ENCODE results near the gene CCL2.

CCL2 gene

DNA sequence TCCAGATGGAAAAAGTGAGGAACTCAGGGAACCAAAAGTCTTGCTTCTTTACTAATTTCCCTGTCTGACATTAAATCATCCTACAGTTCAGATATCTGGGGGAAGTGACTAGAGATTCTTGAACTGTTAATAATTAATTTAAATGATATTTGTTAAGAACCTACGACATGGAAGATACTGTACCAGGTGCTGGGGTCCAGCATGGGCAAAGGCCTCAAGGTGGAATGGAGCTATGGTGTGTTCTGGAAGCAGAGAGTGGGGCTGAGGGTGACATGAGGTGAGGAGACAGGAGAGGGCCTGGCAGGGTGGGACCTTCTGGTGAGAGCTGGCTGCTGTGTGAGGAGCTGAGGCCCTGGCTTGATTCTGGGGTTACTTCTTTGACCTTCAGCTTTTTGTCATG lies 6.0 kb upstream of the CCL2 start:
- H3K4me1 Mint-ChIP-seq (ENCODE audit: low read depth), result no peaks in the 10 kb centered on the region
- no peak overlapping the region for H3K27ac Mint-ChIP-seq
- peaks cover 27% of the 10 kb centered on the region for H3K27me3 Mint-ChIP-seq
- H3K36me3 Mint-ChIP-seq (ENCODE audit: low read depth), result no peaks in the 10 kb centered on the region
- no peaks in the 10 kb centered on the region for H3K9me3 Mint-ChIP-seq
- H3K4me3 Mint-ChIP-seq, result no peak overlapping the region
- no peak for DNase-seq

DNA sequence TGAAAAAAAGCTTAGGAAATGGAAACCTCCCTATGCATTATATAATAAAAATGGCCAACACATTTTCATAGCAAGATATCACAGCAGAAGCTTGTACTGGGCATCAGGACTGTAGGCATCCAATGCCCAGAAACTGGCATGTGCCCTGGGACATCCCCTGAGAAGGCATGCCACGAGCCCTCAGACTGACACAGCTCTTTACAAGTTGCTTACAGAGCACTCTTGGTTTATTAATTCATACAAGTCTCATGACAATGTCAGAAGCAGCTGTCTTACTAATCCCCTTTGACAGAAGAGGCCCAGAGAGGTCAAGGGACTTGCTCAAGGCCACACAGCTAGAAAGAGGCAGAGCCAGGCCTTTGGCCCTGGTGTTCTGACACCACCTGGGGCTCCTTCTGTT lies 5.6 kb upstream of the CCL2 start:
- no peak for DNase-seq

DNA sequence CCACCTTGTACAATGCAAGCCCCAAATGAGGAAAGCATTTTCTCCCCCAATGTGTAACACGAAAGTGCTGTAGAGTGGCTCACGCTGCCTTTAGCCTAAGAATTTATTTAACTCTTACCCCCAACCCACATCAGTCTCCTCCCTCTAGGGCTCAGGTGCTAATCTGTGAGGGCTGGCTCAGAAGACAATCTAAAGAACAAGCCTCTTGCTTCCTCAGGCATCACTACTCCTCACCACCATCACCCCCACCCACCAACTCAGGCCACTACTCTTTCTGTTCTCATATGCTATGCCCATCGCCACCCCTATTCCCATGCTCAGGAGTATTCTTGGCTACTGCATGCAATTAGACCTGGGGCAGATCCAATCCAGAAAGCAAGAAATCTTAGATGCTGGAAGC lies 3.9 kb upstream of the CCL2 start:
- Mint-ChIP-seq H3K4me3 (no peak overlapping the region), H3K27ac (no peak overlapping the region), H3K4me1 (ENCODE audit: low read depth) (peaks cover 4% of the 10 kb centered on the region), H3K36me3 (ENCODE audit: low read depth) (no peaks in the 10 kb centered on the region), H3K9me3 (no peaks in the 10 kb centered on the region), H3K27me3 (peaks cover 44% of the 10 kb centered on the region)
- no peak for DNase-seq

More for the DNA sequence above, 5.6 kb upstream of the CCL2 start:
- Mint-ChIP-seq H3K27ac (no peak overlapping the region), H3K4me1 (ENCODE audit: low read depth) (no peaks in the 10 kb centered on the region), H3K36me3 (ENCODE audit: low read depth) (no peaks in the 10 kb centered on the region), H3K4me3 (no peak overlapping the region), H3K27me3 (peaks cover 30% of the 10 kb centered on the region), H3K9me3 (no peaks in the 10 kb centered on the region)

DNA sequence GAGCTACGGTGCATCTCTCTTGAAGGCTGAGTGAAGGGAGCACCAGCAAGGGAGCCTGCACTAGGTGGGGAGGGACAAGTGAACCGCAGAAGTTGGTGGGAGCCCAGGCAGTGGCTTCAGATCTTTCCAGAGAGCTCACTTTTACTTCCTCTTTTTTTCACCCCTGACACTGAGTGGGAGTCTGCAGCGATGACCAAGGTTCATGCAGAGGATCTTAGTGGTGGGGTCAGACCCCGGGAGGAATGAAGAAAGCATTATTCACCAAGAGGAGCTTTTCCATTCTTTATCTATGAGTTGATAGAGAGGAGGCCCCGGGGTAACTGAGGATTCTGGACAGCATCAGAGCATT lies 3.0 kb upstream of the CCL2 start:
- no peak overlapping the region for H3K27ac Mint-ChIP-seq
- peaks cover 52% of the 10 kb centered on the region for H3K27me3 Mint-ChIP-seq
- no peak for DNase-seq
- no peak overlapping the region for H3K4me3 Mint-ChIP-seq
- peaks cover 4% of the 10 kb centered on the region for H3K4me1 Mint-ChIP-seq (ENCODE audit: low read depth)
- no peaks in the 10 kb centered on the region for H3K9me3 Mint-ChIP-seq
- H3K36me3 Mint-ChIP-seq (ENCODE audit: low read depth), result no peaks in the 10 kb centered on the region

DNA sequence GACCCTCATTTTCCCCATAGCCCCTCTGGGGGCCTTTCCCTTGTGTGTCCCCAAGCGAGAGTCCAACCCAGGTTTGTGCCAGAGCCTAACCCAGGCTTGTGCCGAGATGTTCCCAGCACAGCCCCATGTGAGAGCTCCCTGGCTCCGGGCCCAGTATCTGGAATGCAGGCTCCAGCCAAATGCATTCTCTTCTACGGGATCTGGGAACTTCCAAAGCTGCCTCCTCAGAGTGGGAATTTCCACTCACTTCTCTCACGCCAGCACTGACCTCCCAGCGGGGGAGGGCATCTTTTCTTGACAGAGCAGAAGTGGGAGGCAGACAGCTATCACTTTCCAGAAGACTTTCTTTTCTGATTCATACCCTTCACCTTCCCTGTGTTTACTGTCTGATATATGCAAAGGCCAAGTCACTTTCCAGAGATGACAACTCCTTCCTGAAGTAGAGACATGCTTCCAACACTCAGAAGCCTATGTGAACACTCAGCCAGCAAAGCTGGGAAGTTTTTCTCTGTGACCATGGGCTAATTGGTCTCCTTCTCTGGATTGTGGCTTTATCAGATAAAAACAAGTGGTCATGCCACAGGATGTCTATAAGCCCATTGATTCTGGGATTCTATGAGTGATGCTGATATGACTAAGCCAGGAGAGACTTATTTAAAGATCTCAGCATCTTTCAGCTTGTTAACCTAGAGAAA lies 2.5 kb upstream of the CCL2 start:
- H3K9me3 Mint-ChIP-seq, result no peaks in the 10 kb centered on the region
- peaks cover 4% of the 10 kb centered on the region for H3K4me1 Mint-ChIP-seq (ENCODE audit: low read depth)
- H3K4me3 Mint-ChIP-seq, result no peak overlapping the region
- DNase-seq, result no peak
- H3K36me3 Mint-ChIP-seq (ENCODE audit: low read depth), result no peaks in the 10 kb centered on the region
- no peak overlapping the region for H3K27ac Mint-ChIP-seq
- peaks cover 58% of the 10 kb centered on the region for H3K27me3 Mint-ChIP-seq

DNA sequence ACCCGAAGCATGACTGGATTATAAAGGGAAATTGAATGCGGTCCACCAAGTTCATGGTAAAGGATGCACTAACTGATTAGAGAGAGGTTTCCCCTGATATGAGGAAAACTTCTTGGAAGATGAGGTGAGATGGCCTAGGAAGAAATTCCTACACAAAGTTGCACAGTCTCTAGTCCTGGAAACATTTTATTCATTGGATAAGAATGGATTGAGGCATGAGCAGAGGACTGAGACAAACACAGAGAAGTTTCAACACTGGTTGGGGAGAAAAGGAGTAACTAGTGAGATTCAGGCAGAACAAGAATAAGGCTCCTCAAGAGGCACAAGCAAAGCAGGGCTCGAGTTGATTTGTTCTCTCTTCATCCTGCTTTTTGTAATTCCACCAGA lies 2.0 kb upstream of the CCL2 start:
- no peak for DNase-seq
- H3K27ac Mint-ChIP-seq, result no peak overlapping the region
- no peaks in the 10 kb centered on the region for H3K9me3 Mint-ChIP-seq
- H3K4me3 Mint-ChIP-seq, result no peak overlapping the region
- H3K4me1 Mint-ChIP-seq (ENCODE audit: low read depth), result peaks cover 4% of the 10 kb centered on the region
- H3K27me3 Mint-ChIP-seq, result peaks cover 63% of the 10 kb centered on the region
- no peaks in the 10 kb centered on the region for H3K36me3 Mint-ChIP-seq (ENCODE audit: low read depth)

DNA sequence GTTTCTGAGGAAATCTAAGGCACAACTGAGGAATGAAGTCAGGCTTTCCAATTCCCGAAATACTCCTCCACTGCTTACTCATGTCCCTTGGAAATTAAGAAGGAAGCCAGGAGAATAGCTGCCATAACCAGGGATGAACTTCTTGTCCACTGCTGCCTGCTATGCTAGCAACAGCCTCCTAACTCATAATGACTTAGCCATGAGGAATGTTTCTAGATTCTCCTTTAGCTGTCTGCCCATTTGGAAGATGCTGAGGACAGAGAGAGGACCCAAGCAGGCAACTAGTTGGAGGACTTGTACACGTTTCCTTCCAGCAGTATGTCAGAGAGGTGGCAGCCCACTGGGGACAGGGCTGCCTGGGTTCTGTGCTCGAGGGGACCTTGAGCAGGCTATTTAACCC lies 939 bp upstream of the CCL2 start:
- peaks cover 4% of the 10 kb centered on the region for H3K4me1 Mint-ChIP-seq (ENCODE audit: low read depth)
- no peaks in the 10 kb centered on the region for H3K9me3 Mint-ChIP-seq
- no peaks in the 10 kb centered on the region for H3K36me3 Mint-ChIP-seq (ENCODE audit: low read depth)
- peaks cover 73% of the 10 kb centered on the region for H3K27me3 Mint-ChIP-seq
- no peak for DNase-seq
- no peak overlapping the region for H3K4me3 Mint-ChIP-seq
- H3K27ac Mint-ChIP-seq, result no peak overlapping the region

DNA sequence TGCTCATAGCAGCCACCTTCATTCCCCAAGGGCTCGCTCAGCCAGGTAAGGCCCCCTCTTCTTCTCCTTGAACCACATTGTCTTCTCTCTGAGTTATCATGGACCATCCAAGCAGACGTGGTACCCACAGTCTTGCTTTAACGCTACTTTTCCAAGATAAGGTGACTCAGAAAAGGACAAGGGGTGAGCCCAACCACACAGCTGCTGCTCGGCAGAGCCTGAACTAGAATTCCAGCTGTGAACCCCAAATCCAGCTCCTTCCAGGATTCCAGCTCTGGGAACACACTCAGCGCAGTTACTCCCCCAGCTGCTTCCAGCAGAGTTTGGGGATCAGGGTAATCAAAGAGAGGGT lies 272 bp downstream of the CCL2 start:
- DNase-seq, result no peak
- no peaks in the 10 kb centered on the region for H3K9me3 Mint-ChIP-seq
- no peaks in the 10 kb centered on the region for H3K36me3 Mint-ChIP-seq (ENCODE audit: low read depth)
- H3K4me3 Mint-ChIP-seq, result no peak overlapping the region
- H3K27ac Mint-ChIP-seq, result no peak overlapping the region
- H3K27me3 Mint-ChIP-seq, result peaks cover 79% of the 10 kb centered on the region
- peaks cover 6% of the 10 kb centered on the region for H3K4me1 Mint-ChIP-seq (ENCODE audit: low read depth)

DNA sequence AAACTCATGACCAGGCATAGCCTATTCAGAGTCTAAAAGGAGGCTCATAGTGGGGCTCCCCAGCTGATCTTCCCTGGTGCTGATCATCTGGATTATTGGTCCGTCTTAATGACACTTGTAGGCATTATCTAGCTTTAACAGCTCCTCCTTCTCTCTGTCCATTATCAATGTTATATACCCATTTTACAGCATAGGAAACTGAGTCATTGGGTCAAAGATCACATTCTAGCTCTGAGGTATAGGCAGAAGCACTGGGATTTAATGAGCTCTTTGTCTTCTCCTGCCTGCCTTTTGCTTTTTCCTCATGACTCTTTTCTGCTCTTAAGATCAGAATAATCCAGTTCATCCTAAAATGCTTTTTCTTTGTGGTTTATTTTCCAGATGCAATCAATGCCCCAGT lies 756 bp downstream of the CCL2 start:
- Mint-ChIP-seq H3K4me3 (no peak overlapping the region), H3K4me1 (ENCODE audit: low read depth) (peaks cover 6% of the 10 kb centered on the region), H3K27ac (no peak overlapping the region), H3K9me3 (no peaks in the 10 kb centered on the region), H3K27me3 (peaks cover 81% of the 10 kb centered on the region), H3K36me3 (ENCODE audit: low read depth) (no peaks in the 10 kb centered on the region)
- no peak for DNase-seq

DNA sequence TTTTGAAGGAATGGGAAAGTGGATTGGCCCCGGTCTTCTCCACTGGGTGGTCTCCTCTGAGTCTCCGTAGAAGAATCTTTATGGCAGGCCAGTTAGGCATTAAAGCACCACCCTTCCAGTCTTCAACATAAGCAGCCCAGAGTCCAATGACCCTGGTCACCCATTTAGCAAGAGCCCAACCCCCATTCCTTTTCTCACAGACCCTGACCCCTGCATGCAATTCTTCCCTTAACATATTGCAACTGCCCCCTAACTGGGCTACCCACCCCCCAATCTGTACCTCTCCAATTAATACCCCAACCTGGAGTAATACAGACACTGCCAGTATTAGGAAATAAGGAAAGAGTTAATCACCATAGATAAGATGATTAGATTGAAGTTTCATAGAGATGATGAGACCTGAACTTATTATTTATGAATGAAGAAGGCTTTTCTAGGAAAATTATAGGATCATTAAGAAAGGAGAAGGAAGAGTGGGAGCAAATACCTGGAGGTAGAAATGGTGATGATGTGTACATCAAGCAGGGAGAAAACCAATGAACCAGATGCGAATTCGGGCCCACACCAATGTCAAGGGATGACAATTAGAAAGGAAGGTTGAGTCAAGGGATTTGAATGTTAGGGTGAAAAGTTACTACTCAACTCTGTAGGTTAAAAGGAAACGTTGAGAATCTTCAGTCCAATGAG lies 2.4 kb downstream of the CCL2 start:
- H3K36me3 Mint-ChIP-seq (ENCODE audit: low read depth), result no peaks in the 10 kb centered on the region

DNA sequence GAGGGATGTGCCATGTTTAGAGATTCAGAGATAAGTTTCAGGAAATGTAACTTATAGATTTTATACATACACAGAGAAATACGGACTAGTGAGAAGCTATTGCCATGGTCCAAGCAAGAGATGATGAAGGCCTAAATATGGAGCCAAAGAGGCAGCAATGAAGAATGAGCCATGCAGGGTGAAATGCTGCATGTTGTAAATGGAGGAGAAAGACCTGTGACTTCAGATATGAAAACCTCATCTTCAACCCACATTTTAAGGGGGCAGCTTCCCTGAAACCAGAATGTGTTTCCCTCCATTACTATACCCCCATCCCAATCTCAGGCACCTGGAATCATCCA lies 2.9 kb downstream of the CCL2 start:
- no peaks in the 10 kb centered on the region for H3K36me3 Mint-ChIP-seq (ENCODE audit: low read depth)
- no peaks in the 10 kb centered on the region for H3K9me3 Mint-ChIP-seq
- H3K4me1 Mint-ChIP-seq (ENCODE audit: low read depth), result peaks cover 9% of the 10 kb centered on the region
- H3K27ac Mint-ChIP-seq, result no peak overlapping the region
- H3K4me3 Mint-ChIP-seq, result no peak overlapping the region
- peaks cover 75% of the 10 kb centered on the region for H3K27me3 Mint-ChIP-seq
- DNase-seq, result no peak

More for the DNA sequence above, 2.4 kb downstream of the CCL2 start:
- H3K9me3 Mint-ChIP-seq, result no peaks in the 10 kb centered on the region
- H3K4me3 Mint-ChIP-seq, result no peak overlapping the region
- peaks cover 9% of the 10 kb centered on the region for H3K4me1 Mint-ChIP-seq (ENCODE audit: low read depth)
- DNase-seq, result no peak
- H3K27ac Mint-ChIP-seq, result no peak overlapping the region
- peaks cover 78% of the 10 kb centered on the region for H3K27me3 Mint-ChIP-seq

DNA sequence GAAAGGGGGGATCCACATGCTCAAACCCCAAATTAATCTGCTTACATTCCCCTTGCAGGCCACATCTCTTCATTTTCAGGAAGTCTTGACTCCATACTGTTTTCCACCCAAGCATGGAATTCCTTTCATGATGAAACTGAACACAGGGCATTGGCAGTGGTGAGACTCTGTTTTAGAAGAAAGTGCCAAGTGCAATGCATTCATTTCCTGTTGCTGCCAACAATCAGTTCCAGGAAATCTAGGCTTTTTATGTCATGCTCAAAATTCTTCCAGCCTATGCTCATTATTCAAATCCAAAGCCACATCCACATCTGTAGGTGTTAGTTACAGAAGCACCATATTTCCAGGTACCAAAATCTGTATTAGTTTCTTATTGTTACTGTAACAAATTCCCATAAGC lies 4.1 kb downstream of the CCL2 start:
- H3K4me1 Mint-ChIP-seq (ENCODE audit: low read depth), result peaks cover 9% of the 10 kb centered on the region
- H3K27me3 Mint-ChIP-seq, result peaks cover 66% of the 10 kb centered on the region
- H3K9me3 Mint-ChIP-seq, result no peaks in the 10 kb centered on the region
- DNase-seq, result no peak
- no peak overlapping the region for H3K27ac Mint-ChIP-seq
- H3K4me3 Mint-ChIP-seq, result no peak overlapping the region
- H3K36me3 Mint-ChIP-seq (ENCODE audit: low read depth), result no peaks in the 10 kb centered on the region

DNA sequence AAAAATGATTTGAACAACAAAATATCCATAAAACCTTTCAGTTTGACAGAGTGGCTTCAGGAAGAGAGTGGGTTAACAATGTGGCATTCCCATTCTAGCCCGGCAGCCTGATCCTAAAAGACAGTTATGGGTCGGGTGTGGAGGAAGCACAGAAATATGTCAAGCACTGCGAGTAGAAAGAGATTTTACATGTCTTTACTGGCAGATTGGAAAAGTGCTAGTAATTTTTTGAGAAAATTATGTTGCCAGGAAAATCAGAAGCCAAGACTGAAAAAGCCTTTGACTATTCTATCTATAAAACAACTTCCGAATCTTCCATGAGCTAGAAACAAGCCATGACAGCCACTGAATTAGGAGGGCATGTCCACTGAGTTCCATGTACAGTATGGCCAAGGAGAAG lies 5.8 kb downstream of the CCL2 start:
- Mint-ChIP-seq H3K27me3 (peaks cover 66% of the 10 kb centered on the region), H3K4me1 (ENCODE audit: low read depth) (peaks cover 4% of the 10 kb centered on the region), H3K27ac (no peak overlapping the region), H3K4me3 (no peak overlapping the region), H3K9me3 (no peaks in the 10 kb centered on the region), H3K36me3 (ENCODE audit: low read depth) (no peaks in the 10 kb centered on the region)
- no peak for DNase-seq

DNA sequence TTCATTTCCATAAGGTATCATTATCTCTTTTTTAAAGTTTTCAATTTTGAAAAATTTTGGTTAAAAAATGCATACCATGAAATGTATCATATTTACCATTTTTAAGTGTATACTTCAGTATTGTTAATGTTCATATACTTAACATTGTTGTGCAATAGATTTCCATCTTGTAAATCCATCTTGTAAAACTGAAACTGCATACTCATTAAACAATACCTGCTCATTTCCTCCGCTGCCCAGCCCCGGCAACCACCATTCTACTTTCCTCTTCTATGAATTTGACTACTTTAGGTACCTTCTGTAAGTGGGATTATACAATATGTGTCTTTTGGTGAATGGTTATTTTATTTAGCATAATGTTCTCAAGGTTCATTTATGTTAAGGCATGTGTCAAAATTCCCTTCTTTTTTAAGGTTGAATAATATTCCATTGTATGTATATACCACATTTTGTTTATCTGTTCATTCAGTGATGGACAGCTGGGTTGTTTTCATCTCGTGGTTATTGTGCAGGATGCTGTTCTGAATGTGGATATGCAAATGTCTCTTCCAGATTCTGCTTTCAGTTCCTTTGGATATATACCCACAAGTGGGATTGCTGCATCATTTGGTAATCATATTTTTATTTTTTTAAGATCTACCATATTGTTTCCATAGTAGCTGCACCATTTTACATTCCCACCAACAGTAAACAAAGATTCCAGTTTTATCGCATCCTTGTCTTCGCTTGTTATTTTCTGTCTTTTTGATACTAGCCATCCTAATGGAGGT lies 6.7 kb downstream of the CCL2 start:
- Mint-ChIP-seq H3K4me3 (no peak overlapping the region), H3K4me1 (ENCODE audit: low read depth) (peaks cover 4% of the 10 kb centered on the region), H3K9me3 (no peaks in the 10 kb centered on the region), H3K36me3 (ENCODE audit: low read depth) (no peaks in the 10 kb centered on the region), H3K27me3 (peaks cover 66% of the 10 kb centered on the region), H3K27ac (no peak overlapping the region)
- no peak for DNase-seq

DNA sequence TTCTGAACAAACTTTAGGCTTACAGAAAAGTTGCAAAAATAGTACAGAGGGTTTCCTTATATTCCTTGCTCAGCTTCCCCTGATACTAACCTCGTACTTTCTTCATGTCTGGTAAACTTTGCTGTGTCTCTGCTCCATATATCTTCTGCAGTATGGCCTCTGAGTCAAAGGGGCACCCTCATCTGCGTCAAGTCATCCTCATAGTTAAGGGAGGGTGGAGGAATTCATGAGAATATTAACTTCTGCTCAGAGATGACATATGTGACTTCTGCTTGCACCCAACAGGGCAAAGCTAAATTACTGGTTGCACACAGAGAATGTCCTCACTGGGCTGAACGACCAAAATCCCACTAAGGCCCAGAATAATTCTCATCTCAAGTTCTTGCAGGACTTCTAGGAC lies 10.6 kb downstream of the CCL2 start:
- H3K4me3 Mint-ChIP-seq, result no peak overlapping the region
- no peak for DNase-seq
- H3K36me3 Mint-ChIP-seq (ENCODE audit: low read depth), result no peaks in the 10 kb centered on the region
- H3K27ac Mint-ChIP-seq, result no peak overlapping the region
- peaks cover 2% of the 10 kb centered on the region for H3K4me1 Mint-ChIP-seq (ENCODE audit: low read depth)
- peaks cover 51% of the 10 kb centered on the region for H3K27me3 Mint-ChIP-seq
- no peaks in the 10 kb centered on the region for H3K9me3 Mint-ChIP-seq
